A549 (cell line): ENCODE measurements around the gene CDIP1.

Experiments used
- RCOR1 ChIP-seq: fragments of 150-350 bp; IDR thresholded peaks from 2 replicates; pipeline ENCODE4 v1.6.1; 2014; ENCODE audit warnings: antibody characterized with exemption, low read length, low read depth
- RFX5 ChIP-seq: fragments of 450-650 bp; IDR thresholded peaks from 2 replicates; pipeline ENCODE4 v1.7.1; 2014; ENCODE audit warnings: antibody characterized with exemption, mild to moderate bottlenecking, moderate library complexity

DNA sequence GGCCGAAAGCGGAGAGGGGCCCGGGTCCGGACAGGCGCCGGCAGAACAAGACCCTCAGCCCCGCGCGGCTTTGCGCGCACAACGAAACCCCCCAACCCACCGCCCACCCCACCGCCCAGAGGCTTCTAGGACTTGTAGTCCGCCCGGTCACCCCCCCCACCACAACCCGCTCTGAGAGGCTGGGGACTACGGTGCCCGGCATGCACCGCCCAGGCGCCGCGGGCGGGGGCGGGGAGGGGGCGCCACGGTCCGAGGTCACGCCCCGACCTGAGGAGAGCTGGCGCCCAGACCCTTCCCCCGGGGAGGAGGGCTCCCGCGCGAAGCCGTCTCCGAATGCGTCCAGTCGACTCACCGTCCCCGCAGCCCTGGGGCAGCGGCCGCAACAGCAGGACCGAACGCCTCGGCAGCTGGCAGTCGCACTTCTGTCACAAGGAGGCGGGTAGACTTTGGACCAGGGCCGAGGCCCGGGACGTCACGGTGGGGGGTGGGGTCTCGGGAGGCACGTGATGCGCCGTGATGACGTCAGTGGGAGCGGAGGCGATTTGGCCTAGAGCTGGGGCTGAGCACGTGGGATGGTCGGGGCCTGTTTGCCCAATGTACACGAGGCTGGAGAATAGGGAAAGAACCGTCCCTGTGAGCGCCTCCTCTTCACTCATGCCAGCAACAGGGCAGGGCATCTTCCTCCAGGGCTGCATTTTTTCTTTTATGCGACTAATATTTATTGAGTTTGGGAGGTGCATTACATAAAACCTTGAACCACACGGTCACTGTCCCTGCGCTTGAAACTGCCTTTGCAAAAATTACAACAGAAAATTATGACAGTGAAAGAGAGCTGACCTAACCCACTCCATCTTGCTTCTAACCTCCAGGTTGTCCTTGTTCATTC is at the start of gene CDIP1:
- TF ChIP-seq RCOR1 (no peak), RFX5 (peak; percentile 42; the same call in 1 of the 2 replicates)
